ENCODE measurements around the gene MRC1.

Gene MRC1

DNA sequence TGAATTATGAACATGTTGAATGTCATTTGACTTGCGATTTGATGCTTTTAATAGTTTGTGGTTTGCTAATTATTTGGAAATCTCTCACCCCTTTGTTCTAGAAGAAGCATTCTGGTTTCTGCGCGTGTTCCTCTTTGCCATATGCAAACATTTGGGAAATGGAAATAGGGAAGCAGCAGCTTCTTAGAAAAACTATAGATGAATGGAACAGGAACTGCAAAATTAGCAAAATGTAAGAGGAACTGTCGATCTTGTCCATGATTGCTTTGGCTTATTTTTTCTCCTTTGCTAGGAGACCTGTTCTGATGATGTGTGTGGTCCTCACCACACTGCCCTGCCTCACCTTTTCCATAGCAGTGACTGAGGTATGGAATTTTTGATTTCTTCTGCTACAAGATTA is 38.1 kb upstream of the MRC1 start:
- TF ChIP-seq CTCF (IDR thresholded peaks at IDR 0.05; ENCODE audit: control extremely low read depth, extremely low read depth, low read depth, missing control alignments) = no peak
- no peak for DNase-seq (ENCODE audit: extremely low spot score)
- ChIA-PET CTCF (no interaction called here), POLR2A (no interaction called here)

DNA sequence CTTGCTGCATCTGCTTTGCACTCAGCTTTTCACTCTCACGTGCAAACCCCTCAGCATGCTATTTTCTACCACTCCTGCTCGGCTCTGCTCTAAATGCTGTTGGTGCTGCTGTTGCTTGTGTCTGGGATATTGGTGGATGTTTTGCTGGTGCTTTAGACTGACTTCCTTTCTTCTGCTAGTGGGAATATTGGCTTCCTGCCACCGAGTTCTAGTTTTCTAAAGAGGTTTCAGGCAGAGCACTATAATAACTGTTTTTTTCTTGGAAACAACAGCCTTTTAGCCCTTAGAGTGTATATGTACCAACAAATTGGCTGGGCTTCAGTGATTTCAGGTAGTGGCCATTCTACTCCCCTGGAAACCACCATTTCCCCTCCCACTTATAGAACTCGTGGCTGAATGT is 29.4 kb upstream of the MRC1 start:
- POLR2A ChIA-PET = no interaction called here
- no peak for DNase-seq (ENCODE audit: extremely low spot score)
- TF ChIP-seq CTCF (IDR thresholded peaks at IDR 0.05; ENCODE audit: control extremely low read depth, extremely low read depth, low read depth, missing control alignments) = no peak
- CTCF ChIA-PET = no interaction called here

DNA sequence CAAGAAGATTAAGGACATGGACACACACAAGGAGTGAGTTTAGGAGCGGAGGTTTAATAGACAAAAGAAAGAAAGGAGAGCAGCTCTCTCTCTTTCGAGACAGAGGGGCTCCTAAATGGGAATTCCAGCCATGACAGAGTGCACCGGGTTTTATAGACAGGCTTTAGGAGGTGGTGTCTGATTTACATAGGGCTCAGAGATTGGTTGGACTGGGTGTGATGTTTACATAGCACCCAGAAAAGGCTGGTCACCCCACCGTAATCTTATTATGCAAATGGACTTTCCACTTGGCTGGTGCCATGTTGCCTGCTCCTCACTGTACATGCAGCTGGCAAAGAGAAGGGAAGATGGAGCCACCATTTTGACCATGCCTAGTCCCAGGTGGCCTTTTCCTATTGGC is 28.4 kb upstream of the MRC1 start:
- POLR2A ChIA-PET = no interaction called here
- CTCF ChIA-PET = interaction anchor here (1.0 to 1.1 kb wide), 2 partner anchors 9 to 13 kb away, joined by 3 to 4 read pairs; no protein-coding TSS in a partner anchor
- TF ChIP-seq CTCF (IDR thresholded peaks at IDR 0.05; ENCODE audit: control extremely low read depth, extremely low read depth, low read depth, missing control alignments) = no peak
- DNase-seq (ENCODE audit: extremely low spot score) = no peak

GRCh38 chr10:17781856-17782255 is 27.3 kb upstream of the MRC1 start:
- DNase-seq (ENCODE audit: extremely low spot score) = no peak
- POLR2A ChIA-PET = no interaction called here
- CTCF ChIA-PET = interaction anchor here (1.1 kb wide), 1 partner anchor 8 kb away, joined by 4 read pairs; no protein-coding TSS in a partner anchor
- no peak for TF ChIP-seq CTCF (IDR thresholded peaks at IDR 0.05; ENCODE audit: control extremely low read depth, extremely low read depth, low read depth, missing control alignments)

- TF ChIP-seq CTCF (IDR thresholded peaks at IDR 0.05; ENCODE audit: control extremely low read depth, extremely low read depth, low read depth, missing control alignments) = no peak
- DNase-seq (ENCODE audit: extremely low spot score) = no peak
- POLR2A ChIA-PET = no interaction called here
- CTCF ChIA-PET = no interaction called here
Measured at GRCh38 chr10:17782921-17783665, 26.1 kb upstream of the MRC1 start.

DNA sequence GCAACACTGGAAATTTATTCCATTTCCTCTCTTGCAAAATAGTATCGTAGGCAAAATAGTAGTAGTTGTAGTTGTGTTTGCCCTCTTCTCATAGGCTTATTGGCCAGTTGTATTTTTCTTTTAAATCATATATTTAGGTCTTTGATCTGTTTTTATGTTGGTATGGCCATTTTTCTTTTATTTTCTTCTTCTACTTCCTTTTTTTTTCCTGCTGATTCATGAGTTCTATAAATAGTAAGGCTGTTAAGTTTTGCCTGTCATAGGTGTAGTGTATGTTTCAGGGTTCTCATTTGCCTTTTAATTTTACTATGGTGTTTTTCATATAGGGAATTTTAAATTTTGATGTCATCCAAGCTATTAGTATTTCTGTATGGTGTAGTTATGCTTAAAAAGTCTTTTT is 25.4 kb upstream of the MRC1 start:
- ChIA-PET POLR2A (no interaction called here), CTCF (no interaction called here)
- TF ChIP-seq CTCF (IDR thresholded peaks at IDR 0.05; ENCODE audit: control extremely low read depth, extremely low read depth, low read depth, missing control alignments) = no peak
- no peak for DNase-seq (ENCODE audit: extremely low spot score)
